ENCODE data around the gene SAA1. TPM values are rescaled to one million over a fixed set of nuclear protein-coding genes. Genes with fewer than 3 reads are reported as not detected.
A peak's percentile ranks its signal among the peaks of the same experiment; 100 is the strongest.
"Not testable (repeated sequence)": the region's sequence is repeated elsewhere in the genome, so short reads cannot be mapped to it uniquely, and the experiment has no call there.

Gene SAA1
- total RNA-seq, 2 experiments from 2014 or later = not detected

DNA sequence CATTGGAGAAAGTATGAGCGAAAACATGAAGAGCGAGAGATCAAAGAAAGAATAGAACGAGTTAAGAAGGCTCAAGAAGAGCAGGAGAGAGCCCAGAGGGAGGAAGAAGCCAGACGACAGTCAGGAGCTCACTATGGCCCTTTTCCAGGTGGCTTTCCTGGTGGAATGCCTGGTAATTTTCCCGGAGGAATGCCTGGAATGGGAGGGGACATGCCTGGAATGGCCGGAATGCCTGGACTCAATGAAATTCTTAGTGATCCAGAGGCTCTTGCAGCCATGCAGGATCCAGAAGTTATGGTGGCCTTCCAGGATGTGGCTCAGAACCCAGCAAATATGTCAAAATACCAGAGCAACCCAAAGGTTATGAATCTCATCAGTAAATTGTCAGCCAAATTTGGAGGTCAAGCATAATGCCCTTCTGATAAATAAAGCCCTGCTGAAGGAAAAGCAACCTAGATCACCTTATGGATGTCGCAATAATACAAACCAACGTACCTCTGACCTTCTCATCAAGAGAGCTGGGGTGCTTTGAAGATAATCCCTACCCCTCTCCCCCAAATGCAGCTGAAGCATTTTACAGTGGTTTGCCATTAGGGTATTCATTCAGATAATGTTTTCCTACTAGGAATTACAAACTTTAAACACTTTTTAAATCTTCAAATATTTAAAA lies 3.2 kb upstream of the SAA1 start:
- DNase-seq; H3K27ac Mint-ChIP-seq; H3K4me3 Mint-ChIP-seq; H3K4me1 Mint-ChIP-seq; intact Hi-C loops (cut with DNase I, micrococcal nuclease); ATAC-seq; H3K36me3 Mint-ChIP-seq (ENCODE audit: low read depth); POLR2A ChIA-PET; CTCF ChIA-PET; H3K9me3 Mint-ChIP-seq (ENCODE audit: low read depth); H3K27me3 Mint-ChIP-seq: not testable (repeated sequence)

DNA sequence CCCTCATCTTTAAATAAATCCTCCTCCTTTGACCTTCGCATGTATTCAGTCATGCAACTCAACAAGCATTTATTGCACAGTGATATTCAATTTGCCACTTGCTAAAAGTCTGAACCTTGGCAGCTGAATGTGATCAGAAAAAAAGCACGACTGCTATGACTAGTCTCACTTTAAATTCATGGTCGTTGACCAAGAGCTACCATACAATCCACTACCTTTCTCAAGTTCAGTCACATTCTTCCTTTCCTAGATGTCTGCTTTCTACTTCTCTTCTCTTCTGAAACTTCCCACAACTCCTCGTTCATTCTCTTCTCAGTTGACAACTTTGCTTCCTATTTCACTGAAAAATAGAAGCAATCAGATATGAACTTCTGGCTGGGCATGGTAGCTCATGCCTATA lies 2.0 kb upstream of the SAA1 start:
- POLR2A ChIA-PET = no interaction called here
- Mint-ChIP-seq H3K4me1 (peaks cover 3% of the 10 kb centered on the region), H3K9me3 (ENCODE audit: low read depth) (no peaks in the 10 kb centered on the region), H3K4me3 (no peak overlapping the region), H3K36me3 (ENCODE audit: low read depth) (no peaks in the 10 kb centered on the region), H3K27ac (no peak overlapping the region), H3K27me3 (no peaks in the 10 kb centered on the region)
- intact Hi-C loops (cut with DNase I, micrococcal nuclease) = no loop called here
- DNase-seq (no peak), ATAC-seq (no peak)
- CTCF ChIA-PET = no interaction called here

DNA sequence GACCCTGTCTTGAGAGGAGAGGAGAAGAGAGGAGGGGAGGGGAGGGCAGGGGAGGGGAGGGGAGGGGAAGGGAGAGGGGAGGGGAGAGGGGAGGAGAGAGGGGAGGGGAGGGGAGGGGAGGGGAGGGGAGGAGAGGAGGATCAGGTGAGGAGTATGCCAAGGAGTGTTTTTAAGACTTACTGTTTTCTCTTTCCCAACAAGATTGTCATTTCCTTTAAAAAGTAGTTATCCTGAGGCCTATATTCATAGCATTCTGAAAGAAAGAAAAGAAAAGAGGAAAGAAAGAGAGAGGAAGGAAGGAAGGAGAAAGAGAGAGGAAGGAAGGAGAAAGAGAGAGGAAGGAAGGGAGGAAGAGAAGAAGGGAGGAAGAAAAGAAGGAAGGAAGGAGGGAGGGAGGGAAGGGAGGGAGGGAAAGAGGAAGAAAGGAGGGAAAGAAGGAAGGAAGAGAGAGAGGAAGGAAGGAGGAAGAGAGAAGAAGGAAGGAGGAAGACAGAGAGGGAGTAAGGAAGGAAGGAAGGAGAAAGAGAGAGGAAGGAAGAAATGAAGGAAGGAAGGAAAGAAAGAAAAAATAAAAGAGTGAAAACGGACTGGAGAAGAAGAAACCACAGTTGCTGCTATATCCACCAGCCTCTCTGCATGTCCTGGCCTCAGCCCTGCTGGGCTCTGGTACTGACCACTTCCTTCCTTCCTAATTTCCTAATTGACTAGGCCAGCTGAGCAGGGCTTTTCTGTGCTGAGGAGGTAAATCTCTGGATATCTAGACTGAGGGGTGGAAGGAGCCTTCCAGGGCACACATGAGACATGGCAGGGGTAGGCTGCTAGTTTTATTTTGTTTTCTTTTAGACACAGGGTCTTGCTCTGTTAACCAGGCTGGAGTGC lies 1.1 kb upstream of the SAA1 start:
- no peak overlapping the region for H3K27ac Mint-ChIP-seq
- peaks cover 3% of the 10 kb centered on the region for H3K4me1 Mint-ChIP-seq
- ChIA-PET CTCF (interaction anchor here (0.7 to 1.1 kb wide), 3 partner anchors 21 to 205 kb away, joined by 3 to 7 read pairs (median 3); no protein-coding TSS in a partner anchor), POLR2A (no interaction called here)
- no peak overlapping the region for H3K4me3 Mint-ChIP-seq
- no peaks in the 10 kb centered on the region for H3K27me3 Mint-ChIP-seq
- intact Hi-C loops (cut with DNase I, micrococcal nuclease) = no loop called here
- H3K36me3 Mint-ChIP-seq (ENCODE audit: low read depth) = no peaks in the 10 kb centered on the region
- H3K9me3 Mint-ChIP-seq (ENCODE audit: low read depth) = no peaks in the 10 kb centered on the region
- DNase-seq (no peak), ATAC-seq (no peak)

DNA sequence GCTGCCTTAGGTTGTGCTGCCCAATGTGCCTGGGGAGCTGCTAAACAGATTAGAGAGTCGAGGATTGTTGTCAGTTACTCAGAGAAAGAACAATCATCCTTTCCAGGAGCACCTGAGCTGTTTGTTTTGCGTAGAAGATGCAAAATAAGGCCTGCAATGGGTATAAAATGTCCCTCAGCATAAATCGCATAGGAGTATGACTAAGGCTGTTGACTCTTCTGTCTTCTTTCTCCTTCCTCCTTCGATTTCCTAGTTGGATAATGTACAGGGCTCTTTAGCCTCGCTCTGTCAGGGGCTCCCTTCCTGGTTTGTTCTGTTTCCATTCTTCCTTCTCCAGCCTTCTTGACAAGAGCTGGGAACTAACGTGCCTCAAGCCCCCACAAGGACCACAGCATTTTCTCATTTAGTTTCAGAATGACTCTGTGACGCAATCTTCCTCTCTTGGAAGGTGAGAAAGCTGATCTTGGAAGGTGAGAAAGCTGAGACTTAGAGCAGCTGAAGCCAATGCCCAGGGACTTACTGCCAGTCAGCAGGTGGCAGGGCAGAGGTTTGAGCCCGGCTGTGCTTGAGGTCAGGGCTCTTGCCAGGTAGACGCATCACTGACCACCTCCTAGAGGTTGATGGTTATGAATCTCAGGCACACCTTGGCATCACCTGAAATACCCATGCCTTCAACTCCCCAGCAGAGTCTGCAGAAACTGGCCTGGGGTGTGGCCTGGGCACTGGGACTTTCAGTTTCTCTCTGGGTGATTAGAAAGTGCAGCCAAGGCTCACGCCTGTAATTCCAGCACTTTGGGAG lies 1.5 kb downstream of the SAA1 start:
- intact Hi-C loops (cut with DNase I, micrococcal nuclease) = loop anchor here (1.0 to 2.0 kb wide), 2 partner anchors 21 kb away; no protein-coding TSS in a partner anchor
- ATAC-seq = peak; percentile 68
- H3K27ac Mint-ChIP-seq; POLR2A ChIA-PET; DNase-seq; H3K27me3 Mint-ChIP-seq; H3K36me3 Mint-ChIP-seq (ENCODE audit: low read depth); H3K4me1 Mint-ChIP-seq; H3K4me3 Mint-ChIP-seq; H3K9me3 Mint-ChIP-seq (ENCODE audit: low read depth); CTCF ChIA-PET: not testable (repeated sequence)

- H3K27me3 Mint-ChIP-seq; POLR2A ChIA-PET; H3K9me3 Mint-ChIP-seq (ENCODE audit: low read depth); H3K4me1 Mint-ChIP-seq; DNase-seq; H3K4me3 Mint-ChIP-seq; H3K27ac Mint-ChIP-seq; ATAC-seq; H3K36me3 Mint-ChIP-seq (ENCODE audit: low read depth): not testable (repeated sequence)
- intact Hi-C loops (cut with DNase I, micrococcal nuclease) = loop anchor here in 1 of 2 experiments (2.0 kb wide), 1 partner anchor 22 kb away; no protein-coding TSS in a partner anchor
- CTCF ChIA-PET = interaction anchor here (0.9 kb wide), 1 partner anchor 25 kb away, joined by 3 read pairs; no protein-coding TSS in a partner anchor
Measured at GRCh38 chr11:18269252-18269651, 3.2 kb downstream of the SAA1 start.

DNA sequence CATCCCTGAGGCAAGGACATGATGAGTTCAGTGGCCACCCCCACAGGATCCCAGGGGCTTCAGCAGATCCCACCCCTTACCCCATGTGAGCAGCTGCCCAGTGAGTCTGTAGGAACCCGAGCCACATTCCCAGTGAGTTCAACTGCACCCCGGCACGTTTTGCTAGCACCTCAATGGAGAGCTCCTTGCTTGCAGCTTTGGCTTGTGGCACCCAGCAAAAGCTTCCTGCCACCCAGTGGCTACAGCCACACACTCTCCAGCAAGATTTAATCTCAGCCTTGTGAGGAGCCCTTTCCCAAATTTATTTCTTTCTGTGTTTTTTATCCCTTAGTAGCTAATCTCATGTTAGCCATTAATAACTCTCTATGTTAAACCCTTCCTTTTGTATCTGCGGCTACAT lies 4.0 kb downstream of the SAA1 start:
- DNase-seq (no peak), ATAC-seq (no peak)
- peaks cover 3% of the 10 kb centered on the region for H3K4me1 Mint-ChIP-seq
- no peak overlapping the region for H3K27ac Mint-ChIP-seq
- intact Hi-C loops (cut with DNase I, micrococcal nuclease) = no loop called here
- CTCF ChIA-PET = no interaction called here
- POLR2A ChIA-PET = no interaction called here
- H3K4me3 Mint-ChIP-seq = no peak overlapping the region
- H3K9me3 Mint-ChIP-seq (ENCODE audit: low read depth) = no peaks in the 10 kb centered on the region
- H3K27me3 Mint-ChIP-seq = no peaks in the 10 kb centered on the region
- H3K36me3 Mint-ChIP-seq (ENCODE audit: low read depth) = peaks cover under 1% of the 10 kb centered on the region

GRCh38 chr11:18271206-18271605 lies 5.1 kb downstream of the SAA1 start:
- Mint-ChIP-seq H3K4me1 (peaks cover 3% of the 10 kb centered on the region), H3K27me3 (no peaks in the 10 kb centered on the region), H3K27ac (no peak overlapping the region), H3K4me3 (no peak overlapping the region), H3K9me3 (ENCODE audit: low read depth) (no peaks in the 10 kb centered on the region), H3K36me3 (ENCODE audit: low read depth) (peaks cover 6% of the 10 kb centered on the region)
- ChIA-PET CTCF (no interaction called here), POLR2A (no interaction called here)
- DNase-seq = no peak
- intact Hi-C loops (cut with DNase I, micrococcal nuclease) = no loop called here
- ATAC-seq = no peak

DNA sequence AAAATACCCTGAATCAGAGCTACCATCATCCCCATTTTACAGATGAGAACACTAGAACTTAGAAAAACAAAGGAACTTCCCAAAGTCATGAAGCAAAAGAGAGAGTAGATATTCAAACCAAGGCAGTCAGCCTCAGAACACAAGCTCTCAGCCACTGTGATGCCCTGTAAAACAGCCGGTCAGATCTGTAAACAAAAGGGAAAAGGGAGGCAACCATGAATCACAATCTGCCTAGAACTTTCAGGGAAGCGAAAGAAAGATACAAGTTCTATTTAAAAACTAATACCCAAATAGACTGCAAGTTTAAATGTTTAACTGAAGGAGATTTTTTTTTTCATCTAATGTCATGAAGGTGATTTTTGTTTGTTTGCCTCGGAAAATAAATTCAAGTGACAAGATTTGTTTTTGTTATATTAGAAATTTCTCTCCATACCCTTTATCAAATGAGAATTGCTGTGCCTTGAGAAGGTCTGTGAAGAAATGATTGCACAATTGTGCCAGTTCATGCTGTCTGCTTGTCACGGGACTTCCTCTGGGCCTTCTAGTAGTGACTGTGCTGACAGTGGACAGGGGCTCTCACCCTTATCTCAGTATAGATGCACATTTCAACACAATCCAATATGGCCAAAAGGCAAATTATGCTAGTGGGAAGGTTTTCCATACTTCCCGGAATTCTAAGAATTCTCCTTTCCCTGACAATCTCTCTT lies 11.7 kb downstream of the SAA1 start:
- POLR2A ChIA-PET = no interaction called here
- CTCF ChIA-PET = interaction anchor here (1.1 kb wide), 1 partner anchor 34 kb away, joined by 3 read pairs; no protein-coding TSS in a partner anchor
- intact Hi-C loops (cut with DNase I, micrococcal nuclease) = no loop called here
- ATAC-seq (no peak), DNase-seq (no peak)
- Mint-ChIP-seq H3K4me3 (no peak overlapping the region), H3K36me3 (ENCODE audit: low read depth) (peaks cover 31% of the 10 kb centered on the region), H3K4me1 (peaks cover 8% of the 10 kb centered on the region), H3K27ac (no peak overlapping the region), H3K9me3 (ENCODE audit: low read depth) (no peaks in the 10 kb centered on the region), H3K27me3 (no peaks in the 10 kb centered on the region)

GRCh38 chr11:18280438-18281045 lies 14.5 kb downstream of the SAA1 start:
- DNase-seq (no peak), ATAC-seq (peak; percentile 36)
- Mint-ChIP-seq H3K9me3 (ENCODE audit: low read depth) (no peaks in the 10 kb centered on the region), H3K36me3 (ENCODE audit: low read depth) (peaks cover 34% of the 10 kb centered on the region), H3K4me1 (peaks cover 8% of the 10 kb centered on the region), H3K27ac (no peak overlapping the region), H3K27me3 (no peaks in the 10 kb centered on the region), H3K4me3 (no peak overlapping the region)
- intact Hi-C loops (cut with DNase I, micrococcal nuclease) = no loop called here
- CTCF ChIA-PET = no interaction called here
- POLR2A ChIA-PET = interaction anchor here (0.6 kb wide), 2 partner anchors 847 to 1258 kb away, joined by 3 to 6 read pairs; no protein-coding TSS in a partner anchor

DNA sequence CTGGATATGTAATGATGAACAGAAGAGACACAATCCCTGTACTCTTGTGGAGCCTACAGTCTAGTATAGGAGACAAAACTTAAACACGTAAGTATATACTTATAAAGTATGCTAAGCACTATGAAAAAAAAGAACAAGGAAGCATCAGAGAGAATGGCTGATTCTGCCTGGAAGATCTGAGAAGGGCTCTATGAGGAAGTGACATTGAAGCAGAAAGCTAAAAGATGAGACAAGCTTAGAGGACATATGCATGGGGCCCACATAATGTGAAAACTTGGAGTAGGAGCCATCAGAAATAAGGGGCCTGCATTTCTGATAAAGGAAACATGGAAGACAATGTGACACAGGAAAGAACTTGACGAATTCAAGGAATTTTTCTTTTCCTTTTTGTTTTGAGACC lies 16.6 kb downstream of the SAA1 start:
- peaks cover 8% of the 10 kb centered on the region for H3K4me1 Mint-ChIP-seq
- H3K27me3 Mint-ChIP-seq = no peaks in the 10 kb centered on the region
- ChIA-PET CTCF (interaction anchor here (1.4 kb wide), 1 partner anchor 167 kb away, joined by 3 read pairs; no protein-coding TSS in a partner anchor), POLR2A (interaction anchor here (0.6 kb wide), 1 partner anchor 17 kb away, joined by 4 read pairs; no protein-coding TSS in a partner anchor)
- no peak for ATAC-seq
- no peak overlapping the region for H3K27ac Mint-ChIP-seq
- DNase-seq = no peak
- no peaks in the 10 kb centered on the region for H3K9me3 Mint-ChIP-seq (ENCODE audit: low read depth)
- no peak overlapping the region for H3K4me3 Mint-ChIP-seq
- peaks cover 40% of the 10 kb centered on the region for H3K36me3 Mint-ChIP-seq (ENCODE audit: low read depth)
- intact Hi-C loops (cut with DNase I, micrococcal nuclease) = no loop called here

Measured in activated CD4-positive, alpha-beta T cell treated with anti-CD3 and anti-CD28 coated beads for 36 hours (primary cell).